ENCODE results near the gene FCRL5.

The FCRL5 gene

DNA sequence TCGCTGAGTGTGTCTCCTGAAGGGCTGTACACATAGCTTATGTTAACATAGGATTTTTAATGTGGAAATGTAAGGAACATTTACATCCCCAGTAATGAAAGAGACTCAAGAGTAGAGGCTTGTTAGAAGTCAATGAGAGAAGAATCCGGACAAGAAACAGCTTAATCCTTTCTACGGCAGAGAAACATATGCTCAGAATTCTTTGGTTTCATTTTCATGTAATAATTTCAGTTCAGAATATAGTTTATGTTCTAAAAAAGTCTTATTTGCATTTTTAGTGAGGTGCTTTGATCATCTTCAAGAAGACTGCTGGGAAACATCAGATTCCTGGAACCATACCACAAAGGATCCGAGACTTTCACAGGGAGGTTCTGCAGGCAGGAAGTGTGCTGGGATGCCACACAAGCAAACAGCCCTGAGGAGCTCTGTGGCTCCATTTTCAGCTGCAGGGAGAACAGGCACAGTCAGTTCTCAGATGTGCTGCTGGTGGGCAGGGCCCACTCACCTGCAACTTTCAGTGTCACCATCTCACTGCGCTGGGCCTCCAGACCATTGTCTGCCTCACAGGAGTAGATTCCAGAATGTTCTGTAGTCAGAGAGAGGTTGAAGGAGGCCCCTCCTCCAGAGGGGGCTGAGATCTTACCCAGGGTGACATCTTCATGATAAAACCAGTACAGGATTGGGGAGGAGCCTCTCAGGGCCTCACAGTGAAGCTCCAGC lies 28.4 kb downstream of the FCRL5 start:
- DNase-seq = no peak

DNA sequence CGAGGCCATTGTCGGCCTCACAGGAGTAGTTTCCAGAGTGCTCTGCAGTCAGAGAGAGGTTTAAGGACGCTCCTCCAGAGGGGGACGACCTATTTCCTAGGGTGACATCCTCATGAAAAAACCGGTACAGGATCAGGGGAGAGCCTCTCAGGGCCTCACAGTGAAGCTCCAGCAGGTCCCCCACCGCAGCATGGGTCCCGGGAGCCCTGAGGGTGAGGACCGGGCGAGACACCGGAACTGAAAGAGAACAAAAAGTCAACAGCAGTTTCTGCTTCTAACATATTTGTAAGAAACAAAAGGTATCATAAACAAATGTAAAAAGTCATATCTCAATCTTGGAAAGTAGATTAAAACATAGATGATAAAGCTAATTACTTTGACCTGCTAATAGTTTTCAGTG lies 31.3 kb downstream of the FCRL5 start:
- DNase-seq = no peak

DNA sequence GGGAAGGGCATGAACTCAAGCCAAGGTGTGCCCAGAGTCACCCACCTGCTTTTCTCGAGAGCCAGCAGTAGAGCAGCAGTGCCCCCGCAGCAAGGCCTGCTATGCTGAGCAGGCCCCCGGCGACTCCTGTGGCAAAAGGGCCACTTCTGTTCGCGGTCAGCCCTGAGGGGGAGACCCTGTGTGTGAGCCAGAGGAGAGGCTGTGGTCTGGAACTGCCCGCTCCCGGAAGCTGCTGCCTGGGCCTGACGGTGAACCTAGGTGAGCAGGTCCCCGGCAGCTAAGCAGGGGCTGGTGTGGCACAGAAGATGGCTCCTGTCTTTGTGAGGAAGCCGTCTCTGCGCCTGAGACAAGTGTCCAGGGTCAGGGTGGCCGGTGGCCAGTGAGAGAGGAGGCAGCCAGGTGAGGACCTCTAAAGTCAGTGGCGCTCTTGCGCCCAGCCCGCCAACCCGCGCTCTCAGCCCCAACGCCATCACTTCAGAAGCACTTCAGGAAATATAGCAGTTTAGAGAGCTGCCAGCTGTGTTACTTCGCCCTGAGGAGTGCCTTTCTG lies 31.9 kb downstream of the FCRL5 start:
- no peak for DNase-seq

DNA sequence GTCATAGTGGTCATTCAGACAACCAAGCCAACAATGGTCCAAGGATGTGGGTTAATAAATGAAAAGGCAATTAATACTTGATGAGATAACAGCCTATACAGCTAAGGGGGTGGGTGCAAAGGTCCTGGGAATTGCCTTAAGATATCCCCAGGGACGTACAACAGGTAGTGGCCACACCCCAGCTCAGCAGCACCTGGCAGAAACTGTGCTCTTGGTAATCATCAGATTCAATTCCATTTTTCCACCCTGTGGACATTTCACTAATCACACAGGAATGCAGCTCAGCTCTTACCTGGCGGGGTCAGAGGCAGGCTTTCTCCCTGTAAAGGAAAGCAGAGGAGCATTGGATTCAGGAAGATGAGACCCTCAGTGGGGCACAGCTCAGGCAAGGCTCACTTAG lies 32.9 kb downstream of the FCRL5 start:
- no peak for DNase-seq

DNA sequence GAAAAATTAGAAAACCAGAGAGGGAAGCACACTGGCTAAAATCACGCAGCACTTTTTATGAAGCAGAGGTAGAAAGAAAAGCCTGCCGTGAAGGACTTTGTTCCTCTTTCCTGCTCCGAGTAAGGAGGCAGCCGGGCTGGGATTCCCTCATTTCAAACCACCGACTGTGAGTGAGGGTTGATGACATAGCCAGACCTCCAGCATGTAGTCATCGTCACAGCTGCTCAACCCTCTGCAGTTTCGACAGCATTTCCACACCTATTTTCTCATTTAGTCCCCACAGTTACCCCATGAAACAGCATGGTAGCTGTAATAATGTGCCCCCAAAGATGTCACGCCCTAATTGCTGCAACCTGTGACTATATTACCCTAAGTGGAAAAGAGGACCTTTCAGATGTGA lies 35.3 kb downstream of the FCRL5 start:
- no peak for DNase-seq

DNA sequence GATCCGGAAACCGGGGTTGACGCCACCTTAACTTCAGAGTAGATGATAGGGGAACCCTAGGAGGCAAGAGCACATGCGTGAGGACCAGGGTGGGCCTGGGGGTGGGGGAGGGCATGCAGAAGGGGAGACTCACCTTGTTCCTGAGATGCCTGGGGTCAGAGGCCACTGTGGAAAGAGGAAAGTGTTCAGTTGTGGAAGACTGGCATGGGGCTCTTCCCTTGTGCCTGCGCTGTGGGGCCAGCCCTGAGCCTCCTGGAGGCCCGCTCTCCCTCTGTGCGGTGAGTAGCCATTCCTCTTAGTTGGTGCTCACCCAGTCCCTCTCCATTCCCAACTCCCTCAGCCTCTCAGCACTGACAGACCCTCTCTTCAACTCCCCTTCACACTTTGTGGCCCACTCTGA lies 36.6 kb downstream of the FCRL5 start:
- no peak for DNase-seq

DNA sequence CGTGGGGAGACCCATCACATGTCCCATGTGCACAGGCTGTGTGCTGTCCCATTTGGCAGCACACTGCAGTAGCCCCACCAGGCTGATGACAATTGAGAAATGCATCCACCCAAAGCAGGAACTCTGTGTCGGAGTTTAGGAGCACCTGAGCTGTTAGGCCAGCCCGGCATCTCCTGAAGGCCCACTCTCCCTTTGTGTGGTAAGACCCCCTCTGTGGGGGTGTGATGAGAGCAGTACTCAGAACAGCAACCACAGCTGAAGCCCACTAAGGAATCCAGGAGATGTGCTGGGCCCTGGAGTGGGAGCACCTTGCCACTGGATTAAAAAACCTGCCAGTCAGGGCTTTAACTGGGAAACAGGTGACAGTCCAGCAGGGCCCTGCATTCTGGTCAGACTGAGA lies 37.2 kb downstream of the FCRL5 start:
- no peak for DNase-seq

DNA sequence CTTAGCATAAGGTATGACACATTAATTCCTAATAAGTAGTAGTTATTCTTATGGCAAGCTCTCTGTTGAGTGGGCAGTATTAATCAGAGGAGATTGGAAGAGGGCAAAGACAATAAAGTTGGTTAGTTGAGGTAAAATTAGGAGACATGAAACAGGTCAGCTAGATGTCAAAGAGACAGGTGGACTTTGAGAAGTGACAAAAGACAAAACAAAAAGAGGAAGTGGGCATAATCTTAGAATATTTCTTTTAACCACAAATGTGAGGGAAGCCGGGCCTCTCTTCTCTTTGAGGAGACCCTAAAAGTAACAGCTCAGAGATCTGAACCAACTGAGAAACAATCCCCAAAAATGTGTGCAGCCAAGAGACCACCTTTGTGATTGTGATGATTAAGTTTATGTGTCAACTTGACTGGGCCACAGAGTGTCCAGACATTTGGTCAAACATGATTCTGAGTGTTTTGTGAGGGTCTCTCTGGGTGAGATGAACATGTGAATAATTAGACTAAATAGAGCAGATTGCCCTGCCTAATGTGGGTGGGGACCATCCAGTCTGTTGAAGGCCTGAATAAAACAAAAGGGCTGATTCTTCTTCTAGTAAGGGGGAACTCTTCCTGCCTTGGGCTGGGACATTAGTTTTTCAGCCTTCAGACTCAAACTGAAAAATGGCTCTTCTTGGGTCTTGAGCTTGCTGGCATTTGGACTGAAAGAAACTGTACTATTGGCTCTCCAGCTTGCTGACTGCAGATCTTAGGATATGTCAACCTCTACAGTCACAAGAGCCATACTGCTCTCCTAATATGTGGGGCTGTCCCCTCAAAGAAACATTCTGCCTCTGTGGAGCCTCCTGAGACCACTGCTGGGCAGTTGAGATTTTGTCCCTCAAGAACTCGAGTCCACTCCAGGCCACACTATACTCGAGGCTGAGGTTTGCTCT lies 40.0 kb downstream of the FCRL5 start:
- no peak for DNase-seq

DNA sequence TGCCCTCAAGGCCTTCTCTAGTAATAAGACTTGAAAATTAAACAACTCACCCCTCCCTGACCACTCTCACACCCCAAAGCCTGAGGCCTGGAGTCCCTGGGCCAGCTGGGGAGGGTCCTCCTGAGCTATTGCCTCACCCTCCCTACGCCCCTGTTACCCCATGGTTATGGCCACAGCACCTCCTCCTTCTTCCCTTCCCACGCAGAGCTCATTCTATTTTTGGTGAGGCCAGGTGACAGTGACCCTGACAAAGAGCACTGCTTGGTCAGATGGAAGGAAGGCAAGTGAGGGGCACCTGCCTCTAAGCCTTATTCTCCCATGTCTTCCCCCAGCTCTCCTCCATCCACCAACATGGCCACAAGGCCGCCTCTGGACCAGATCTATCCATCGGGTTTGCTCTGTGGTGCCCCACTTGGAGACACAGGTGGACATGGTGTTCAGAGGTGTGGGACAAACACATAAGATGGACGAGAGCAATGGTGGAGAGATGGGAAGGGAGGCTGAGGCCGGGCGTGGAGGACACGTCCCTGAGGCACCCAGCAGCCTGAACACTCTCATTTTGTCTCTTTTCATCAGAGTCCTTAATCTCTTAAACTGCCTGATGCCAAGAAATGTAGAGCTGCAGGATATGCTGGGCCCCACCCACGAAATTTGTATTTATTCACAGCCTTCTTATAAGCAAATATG lies 42.6 kb downstream of the FCRL5 start:
- no peak for DNase-seq

DNA sequence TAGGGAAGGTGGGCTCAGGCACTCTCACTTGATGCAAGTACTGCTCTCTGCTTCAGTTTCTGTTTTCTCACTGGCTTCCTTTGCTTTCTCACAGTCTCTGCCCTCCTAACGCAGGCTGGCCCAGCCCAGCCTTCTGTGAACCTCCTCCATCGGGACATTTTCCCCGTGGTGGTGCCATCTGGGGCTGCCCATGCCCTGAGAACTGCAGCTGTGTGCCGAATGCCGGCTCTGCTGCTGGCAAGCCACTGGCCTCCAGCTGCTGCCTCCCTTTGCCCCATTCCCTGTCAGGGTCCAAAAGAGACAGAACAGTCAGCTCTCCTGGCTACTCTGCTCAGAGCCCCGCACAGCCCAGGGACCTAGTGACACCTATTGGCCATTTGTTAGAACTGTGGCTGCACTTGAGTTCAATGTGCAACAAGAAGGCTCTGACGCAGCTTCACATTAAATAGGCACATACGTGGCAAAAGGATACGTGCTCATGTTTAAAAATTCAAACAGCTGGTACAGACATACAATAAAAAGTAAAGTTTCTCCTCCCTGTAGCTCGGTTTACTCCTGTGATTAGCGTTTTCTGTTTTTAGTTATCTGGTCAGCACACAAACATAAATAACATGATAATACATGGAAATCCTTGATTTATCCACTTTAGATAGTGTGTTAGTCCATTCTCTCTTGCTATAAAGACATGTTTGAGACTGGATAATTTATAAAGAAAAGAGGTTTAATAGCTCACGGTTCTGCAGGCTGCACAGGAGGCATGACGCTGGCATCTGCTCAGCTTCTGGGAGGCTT lies 46.6 kb downstream of the FCRL5 start:
- peak; percentile 2 to 11 for DNase-seq

DNA sequence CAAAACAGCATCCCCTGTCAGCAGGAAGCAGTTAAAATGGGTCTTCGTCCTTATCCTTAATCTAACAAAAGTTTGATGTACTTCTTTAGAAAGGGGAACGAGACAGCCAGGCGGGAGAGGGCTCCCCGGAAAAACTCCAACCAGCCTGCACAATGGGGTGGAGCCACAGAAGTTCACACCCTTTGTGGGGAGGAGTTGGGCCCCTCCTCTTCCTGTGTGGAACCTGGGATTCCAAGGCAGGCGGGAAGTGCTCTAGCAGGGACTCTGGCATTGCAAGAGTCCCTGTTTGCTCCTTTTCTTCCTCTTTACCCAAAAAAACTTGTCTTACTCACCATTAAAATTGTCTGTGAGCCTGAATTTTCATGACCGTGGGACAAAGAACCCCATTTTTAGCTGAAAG lies 47.7 kb downstream of the FCRL5 start:
- DNase-seq = no peak

DNA sequence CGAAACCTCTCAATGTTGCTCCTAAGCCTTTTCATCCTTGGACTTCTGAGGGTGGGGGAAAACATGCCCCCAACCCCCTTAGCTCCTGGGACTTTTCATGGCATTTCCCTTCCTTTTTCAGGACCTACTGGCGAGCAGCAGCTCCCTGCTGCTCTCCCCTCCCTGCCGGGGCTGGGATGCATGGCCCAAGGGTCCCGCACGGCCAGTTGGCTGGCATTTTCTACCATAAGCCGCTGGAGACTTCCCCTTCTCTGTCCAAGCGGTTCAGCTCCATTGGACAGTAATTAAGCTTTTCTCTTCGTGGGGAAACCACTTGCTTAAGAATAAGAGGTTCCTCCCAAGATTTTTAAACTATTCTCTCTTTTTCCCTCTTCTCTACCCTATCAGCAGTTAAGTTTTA lies 52.8 kb downstream of the FCRL5 start:
- no peak for DNase-seq

DNA sequence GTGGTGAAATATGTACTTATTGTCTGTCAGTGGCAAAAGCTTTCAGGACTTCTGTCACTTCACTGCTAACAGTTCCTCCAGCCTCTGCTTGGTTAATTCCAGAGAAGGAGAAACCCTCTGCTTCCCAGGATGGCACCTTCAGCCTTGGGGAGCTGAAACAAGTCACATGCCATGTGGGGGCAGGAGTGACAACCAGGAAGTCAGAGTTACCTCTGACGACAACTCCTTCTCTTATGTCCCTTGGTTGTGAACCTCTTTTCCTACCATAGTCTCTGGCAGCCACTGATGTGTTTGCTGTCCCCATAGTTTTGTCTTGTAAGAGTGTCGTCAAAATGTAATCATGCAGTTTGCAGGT lies 53.6 kb downstream of the FCRL5 start:
- DNase-seq = no peak

DNA sequence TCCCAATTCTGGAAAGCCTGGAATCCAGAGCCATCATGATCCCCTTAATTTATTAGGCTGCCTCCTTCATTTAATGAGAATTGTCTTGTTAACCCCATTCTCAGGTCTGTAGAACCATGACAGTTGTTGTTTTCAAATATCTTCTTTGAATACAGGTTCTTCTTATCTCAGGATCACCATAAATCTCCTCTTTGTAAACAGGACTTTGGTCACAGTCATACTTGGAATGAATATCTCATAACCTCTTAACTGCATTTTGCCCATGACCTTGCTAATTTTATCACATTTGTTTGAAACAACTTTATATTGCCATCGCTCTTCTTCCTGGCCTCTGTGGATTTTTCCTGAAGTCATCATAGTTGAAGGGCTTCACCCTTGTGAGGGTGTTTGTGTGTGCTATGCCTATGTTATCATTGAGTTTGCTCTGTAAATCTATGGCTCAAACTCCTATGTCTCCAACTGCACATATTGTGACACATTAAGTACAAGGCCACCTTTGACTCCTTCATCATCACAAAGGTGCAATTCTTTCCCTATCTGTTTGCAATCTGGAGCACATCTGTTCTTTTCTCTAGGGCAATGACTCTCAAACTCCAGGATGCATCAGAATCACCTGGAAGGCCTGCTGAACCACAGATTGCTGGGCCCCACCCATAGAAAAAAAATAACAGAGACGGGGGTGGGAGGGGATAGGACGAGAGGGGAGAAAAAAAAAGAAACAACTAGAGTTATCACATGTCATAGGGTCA lies 54.2 kb downstream of the FCRL5 start:
- DNase-seq = no peak

DNA sequence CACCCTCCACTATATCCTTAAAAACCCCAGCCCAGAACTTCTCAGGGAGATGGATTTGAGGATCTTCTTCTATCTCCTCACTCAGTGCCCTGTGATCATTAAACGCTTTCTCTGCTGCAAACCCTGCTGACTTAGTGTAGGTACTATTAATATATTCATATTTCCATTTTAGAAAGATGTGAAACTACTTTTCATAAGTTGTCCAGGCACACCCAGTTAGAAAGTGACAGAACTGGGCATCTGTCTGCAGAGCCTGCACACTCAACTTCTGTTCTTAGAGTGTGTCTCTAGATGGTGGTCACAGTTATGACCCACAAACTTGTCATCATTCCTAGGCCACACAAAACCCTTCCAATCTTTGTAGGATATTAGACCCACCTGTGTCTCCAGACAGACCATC lies 55.0 kb downstream of the FCRL5 start:
- DNase-seq = no peak

DNA sequence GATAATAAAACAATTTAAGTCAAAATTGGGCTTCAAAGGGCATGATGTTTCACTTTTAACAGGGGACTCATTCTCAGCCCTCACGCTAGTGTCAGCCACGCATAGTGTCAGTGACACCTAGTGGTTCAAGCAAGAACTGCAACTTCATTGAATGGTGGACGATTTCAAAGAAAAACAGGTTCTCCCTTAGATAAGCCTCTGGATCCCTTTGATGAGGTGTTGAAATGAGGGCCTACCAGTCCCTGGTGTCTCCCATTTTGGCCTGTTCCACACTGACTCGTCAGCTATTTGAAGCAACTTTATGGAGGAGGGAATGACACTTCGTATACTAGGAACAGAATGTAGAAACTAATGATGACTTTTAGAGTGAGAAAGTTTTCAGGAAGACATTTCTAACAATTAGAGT lies 56.2 kb downstream of the FCRL5 start:
- peak; percentile 34 to 41 for DNase-seq

DNA sequence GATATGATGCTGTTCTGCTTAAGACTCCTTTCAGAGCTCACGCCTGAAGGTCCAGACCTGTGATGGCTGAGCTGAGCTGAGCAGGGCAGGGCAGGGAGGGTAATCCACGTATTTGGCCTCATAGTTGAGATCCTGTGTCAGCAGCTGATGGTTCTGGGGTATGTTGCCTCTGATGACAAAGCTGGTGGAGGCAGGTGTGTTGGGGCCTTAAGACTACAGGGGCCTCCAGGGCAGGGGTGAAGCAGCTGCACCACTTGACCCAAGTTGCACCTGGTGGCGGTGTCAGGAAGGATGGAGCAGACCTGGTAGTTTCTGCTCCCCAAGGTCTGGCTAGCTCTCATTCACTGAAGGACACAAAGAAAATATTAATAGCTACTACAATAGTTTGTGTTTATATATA lies 57.0 kb downstream of the FCRL5 start:
- DNase-seq = no peak

DNA sequence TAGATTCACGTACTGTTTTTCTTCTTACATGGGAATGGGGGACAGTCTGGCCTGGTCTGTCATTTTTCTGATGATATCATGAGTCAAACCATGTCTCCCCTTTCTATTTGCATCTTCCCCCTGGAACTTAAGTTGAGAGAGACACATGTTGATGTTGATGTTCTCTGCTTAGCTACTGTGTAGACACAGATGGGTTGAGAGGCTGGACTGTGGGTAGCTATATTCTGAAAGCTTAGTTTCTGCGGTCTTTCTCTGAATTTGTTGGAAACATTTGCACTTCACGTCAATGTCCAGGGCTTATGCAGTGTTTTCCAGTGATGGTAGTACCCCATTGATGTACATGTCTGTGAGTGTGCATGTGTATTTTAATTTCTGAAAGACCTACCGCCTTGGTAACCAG lies 58.2 kb downstream of the FCRL5 start:
- no peak for DNase-seq

DNA sequence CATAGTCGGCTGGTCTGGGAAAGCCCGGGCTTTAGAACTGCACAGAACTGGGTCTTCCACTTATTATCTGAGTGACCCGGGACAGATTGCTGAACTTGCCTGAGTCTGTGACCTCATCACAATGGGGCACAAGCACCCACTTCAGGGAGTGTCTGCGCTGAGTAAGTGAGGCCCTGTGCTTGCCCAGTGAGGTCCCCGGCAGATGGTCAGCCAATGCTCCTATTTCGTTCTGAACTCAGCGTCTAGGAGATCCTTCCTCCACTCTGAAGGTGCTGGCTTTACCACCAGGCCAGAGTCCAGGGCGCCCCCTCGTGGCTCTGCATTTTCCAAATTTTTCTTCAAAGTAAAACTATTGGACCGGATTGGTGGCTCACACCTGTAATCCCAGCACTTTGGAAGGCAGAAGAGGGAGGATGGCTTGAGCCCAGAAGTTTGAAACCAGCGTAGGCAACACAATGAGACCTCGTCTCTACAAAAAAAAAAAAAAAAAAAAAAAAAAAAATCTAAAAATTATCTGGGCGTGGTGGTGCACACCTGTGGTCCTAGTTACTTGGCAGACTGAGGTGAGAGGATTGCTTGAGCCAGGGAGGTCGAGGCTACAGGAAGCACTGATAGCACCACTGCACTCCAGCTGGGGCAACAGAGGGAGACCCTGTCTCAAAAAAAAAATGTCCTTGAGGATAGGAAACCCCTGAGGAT lies 61.7 kb downstream of the FCRL5 start:
- DNase-seq = peak; percentile 70 to 71

DNA sequence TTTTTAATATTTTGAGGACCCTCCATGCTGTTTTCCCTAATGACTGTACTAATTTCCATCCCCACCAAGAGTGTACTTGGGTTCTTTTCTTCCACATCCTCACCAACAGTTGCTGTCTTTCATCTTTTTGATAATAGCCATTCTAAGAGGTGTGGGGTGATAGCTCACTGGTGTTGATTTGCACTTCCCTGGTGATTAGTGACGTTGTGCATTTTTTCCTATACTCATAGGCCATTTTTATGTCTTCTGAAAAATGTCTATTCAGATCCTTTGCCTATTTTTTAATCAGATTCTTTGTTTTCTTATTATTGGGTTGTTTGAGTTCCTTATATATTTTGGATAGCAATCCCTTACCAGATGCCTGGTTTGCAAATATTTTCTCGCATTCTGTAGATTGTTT lies 64.2 kb downstream of the FCRL5 start:
- no peak for DNase-seq

DNA sequence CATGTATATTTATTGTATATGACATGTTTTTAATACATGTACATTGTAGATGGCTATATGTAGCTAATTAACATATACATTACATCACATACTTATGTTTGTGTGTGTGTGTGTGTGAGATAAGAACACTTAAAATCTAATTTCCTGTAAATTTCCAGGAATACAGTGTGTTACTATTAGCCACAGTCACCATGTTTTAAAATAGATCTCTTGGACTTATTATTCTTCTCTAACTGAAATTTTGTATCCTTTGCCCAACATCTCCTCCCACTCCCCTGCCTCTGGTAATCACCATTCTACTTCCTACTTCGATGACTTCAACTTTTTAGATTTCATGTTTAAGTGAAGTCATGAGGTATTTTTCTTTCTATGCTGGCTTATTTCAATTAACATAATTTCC lies 64.8 kb downstream of the FCRL5 start:
- DNase-seq = no peak

All from stimulated activated CD4-positive, alpha-beta T cell treated with anti-CD3 and anti-CD28 coated beads, Interleukin-2, amount 100 ng/mL, for 48 hours (primary cell).